ENCODE results near the gene ZWILCH.

The ZWILCH gene

GRCh38 chr15:66472176-66472999 lies 32.7 kb upstream of the ZWILCH start:
- DNase-seq (ENCODE audit: low read depth, low spot score): peak; percentile 15
- in situ Hi-C loops (cut with HindIII; ENCODE audit: low sequenced_read_pairs): no loop called here

GRCh38 chr15:66474135-66474534 lies 31.0 kb upstream of the ZWILCH start:
- no peak overlapping the region for H3K4me3 ChIP-seq (ENCODE audit: low read depth, low read length)
- no peak for TF ChIP-seq CTCF (IDR thresholded peaks at IDR 0.05; ENCODE audit: low read depth, low read length)
- in situ Hi-C loops (cut with HindIII; ENCODE audit: low sequenced_read_pairs): no loop called here
- DNase-seq (ENCODE audit: low read depth, low spot score): no peak

More at GRCh38 chr15:66472176-66472999, 32.7 kb upstream of the ZWILCH start:
- H3K4me3 ChIP-seq (ENCODE audit: low read depth, low read length): no peak overlapping the region
- no peak for TF ChIP-seq CTCF (IDR thresholded peaks at IDR 0.05; ENCODE audit: low read depth, low read length)

- no peak overlapping the region for H3K4me3 ChIP-seq (ENCODE audit: low read depth, low read length)
- in situ Hi-C loops (cut with HindIII; ENCODE audit: low sequenced_read_pairs): no loop called here
- no peak for TF ChIP-seq CTCF (IDR thresholded peaks at IDR 0.05; ENCODE audit: low read depth, low read length)
- DNase-seq (ENCODE audit: low read depth, low spot score): no peak
Measured at GRCh38 chr15:66474963-66475362, 30.2 kb upstream of the ZWILCH start.

- no peak for DNase-seq (ENCODE audit: low read depth, low spot score)
- no peak overlapping the region for H3K4me3 ChIP-seq (ENCODE audit: low read depth, low read length)
- TF ChIP-seq CTCF (IDR thresholded peaks at IDR 0.05; ENCODE audit: low read depth, low read length): no peak
- in situ Hi-C loops (cut with HindIII; ENCODE audit: low sequenced_read_pairs): no loop called here
Measured at GRCh38 chr15:66476535-66476934, 28.6 kb upstream of the ZWILCH start.

GRCh38 chr15:66477011-66477410 lies 28.1 kb upstream of the ZWILCH start:
- TF ChIP-seq CTCF (IDR thresholded peaks at IDR 0.05; ENCODE audit: low read depth, low read length): no peak
- in situ Hi-C loops (cut with HindIII; ENCODE audit: low sequenced_read_pairs): no loop called here
- no peak for DNase-seq (ENCODE audit: low read depth, low spot score)

GRCh38 chr15:66480267-66480666 lies 24.9 kb upstream of the ZWILCH start:
- TF ChIP-seq CTCF (IDR thresholded peaks at IDR 0.05; ENCODE audit: low read depth, low read length): no peak
- DNase-seq (ENCODE audit: low read depth, low spot score): no peak
- in situ Hi-C loops (cut with HindIII; ENCODE audit: low sequenced_read_pairs): no loop called here

More at GRCh38 chr15:66477011-66477410, 28.1 kb upstream of the ZWILCH start:
- H3K4me3 ChIP-seq (ENCODE audit: low read depth, low read length): no peak overlapping the region

More at GRCh38 chr15:66480267-66480666, 24.9 kb upstream of the ZWILCH start:
- no peak overlapping the region for H3K4me3 ChIP-seq (ENCODE audit: low read depth, low read length)

All from astrocyte of the spinal cord (primary cell).